BLaER1 (cell line): ENCODE measurements around the gene MGAT4B.

Experiments used
- H3K27ac ChIP-seq: shearing (Covaris generic); formaldehyde crosslinking; 2 replicates; pipeline ENCODE4 v1.8.1; 2022
- H3K27me3 ChIP-seq: shearing (Covaris generic); formaldehyde crosslinking; 2 replicates; pipeline ENCODE4 v1.8.1; 2022
- H3K36me3 ChIP-seq: shearing (Covaris generic); formaldehyde crosslinking; 2 replicates; pipeline ENCODE4 v1.8.1; 2022
- H3K4me1 ChIP-seq: shearing (Covaris generic); formaldehyde crosslinking; 2 replicates; pipeline ENCODE4 v1.8.1; 2022
- H3K4me2 ChIP-seq: shearing (Covaris generic); formaldehyde crosslinking; 2 replicates; pipeline ENCODE4 v1.8.1; 2022
- H3K4me3 ChIP-seq: shearing (Covaris generic); formaldehyde crosslinking; 2 replicates; pipeline ENCODE4 v1.8.1; 2022
- H3K9ac ChIP-seq: shearing (Covaris generic); formaldehyde crosslinking; 2 replicates; pipeline ENCODE4 v1.8.1; 2022
- H3K9me3 ChIP-seq: shearing (Covaris generic); formaldehyde crosslinking; 2 replicates; pipeline ENCODE4 v1.8.1; 2022
- H4K20me1 ChIP-seq: shearing (Covaris generic); formaldehyde crosslinking; 2 replicates; pipeline ENCODE4 v1.8.1; 2022
- Cebpa-rat ChIP-seq: shearing (Covaris generic); IDR thresholded peaks from 2 replicates; pipeline ENCODE4 v1.8.1; 2022

Gene MGAT4B

DNA sequence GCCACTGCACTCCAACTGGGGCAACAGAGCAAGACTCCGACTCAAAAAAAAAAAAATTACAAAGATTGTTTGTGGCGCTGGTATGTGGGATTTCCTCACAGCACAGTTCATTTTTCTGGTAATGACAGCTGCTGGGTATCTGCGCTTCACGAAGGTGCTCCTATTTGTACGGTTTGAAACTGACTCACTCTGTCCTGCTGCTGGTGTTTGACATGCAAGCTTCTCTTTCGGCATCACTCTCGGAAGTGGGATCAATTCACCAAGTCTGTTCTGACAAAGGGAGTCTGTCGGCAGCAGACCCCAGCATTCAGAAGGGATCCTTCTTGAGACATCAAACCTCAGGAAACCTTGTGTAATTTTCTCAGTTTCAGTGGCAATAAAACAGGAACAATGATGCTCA lies 47.7 kb downstream of the MGAT4B start:
- H3K27me3 ChIP-seq: no peaks in the 10 kb centered on the region
- no peak overlapping the region for H3K4me3 ChIP-seq
- H3K9ac ChIP-seq: no peak overlapping the region
- peaks cover 100% of the 10 kb centered on the region for H4K20me1 ChIP-seq
- no peak for TF ChIP-seq Cebpa-rat
- H3K4me2 ChIP-seq: no peak overlapping the region
- H3K36me3 ChIP-seq: peaks cover 23% of the 10 kb centered on the region
- H3K9me3 ChIP-seq: no peaks in the 10 kb centered on the region
- H3K4me1 ChIP-seq: peaks cover 62% of the 10 kb centered on the region
- no peak overlapping the region for H3K27ac ChIP-seq

DNA sequence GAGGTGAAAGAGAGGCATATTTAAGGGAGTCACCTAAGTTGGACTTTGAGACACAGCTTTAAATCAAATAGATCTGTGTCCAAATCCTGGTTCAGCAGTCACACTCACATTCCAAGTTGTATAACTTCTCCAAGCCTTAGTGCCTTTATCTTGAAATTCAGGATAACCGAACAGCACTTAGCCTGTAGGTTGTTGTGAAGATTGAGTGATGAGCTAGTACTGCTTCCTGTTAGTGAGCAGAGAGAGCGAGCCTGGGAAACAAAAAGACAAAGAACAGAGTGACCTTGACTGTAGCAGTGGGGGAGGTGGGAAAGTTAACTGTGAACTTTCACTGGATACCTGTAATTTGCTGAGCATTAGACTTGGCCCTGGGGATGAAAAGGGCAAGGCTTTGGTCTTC lies 51.6 kb downstream of the MGAT4B start:
- no peaks in the 10 kb centered on the region; the same call in 1 of the 2 replicates for H3K9me3 ChIP-seq
- H3K27me3 ChIP-seq: no peaks in the 10 kb centered on the region
- H3K4me2 ChIP-seq: peak overlapping the region; percentile 42; the same call in 1 of the 2 replicates
- H3K4me3 ChIP-seq: no peak overlapping the region
- peaks cover 36% of the 10 kb centered on the region for H3K4me1 ChIP-seq
- peaks cover 98% of the 10 kb centered on the region for H4K20me1 ChIP-seq
- H3K9ac ChIP-seq: no peak overlapping the region
- peaks cover 39% of the 10 kb centered on the region for H3K36me3 ChIP-seq
- TF ChIP-seq Cebpa-rat: no peak
- peak overlapping the region; percentile 26; the same call in 1 of the 2 replicates for H3K27ac ChIP-seq

DNA sequence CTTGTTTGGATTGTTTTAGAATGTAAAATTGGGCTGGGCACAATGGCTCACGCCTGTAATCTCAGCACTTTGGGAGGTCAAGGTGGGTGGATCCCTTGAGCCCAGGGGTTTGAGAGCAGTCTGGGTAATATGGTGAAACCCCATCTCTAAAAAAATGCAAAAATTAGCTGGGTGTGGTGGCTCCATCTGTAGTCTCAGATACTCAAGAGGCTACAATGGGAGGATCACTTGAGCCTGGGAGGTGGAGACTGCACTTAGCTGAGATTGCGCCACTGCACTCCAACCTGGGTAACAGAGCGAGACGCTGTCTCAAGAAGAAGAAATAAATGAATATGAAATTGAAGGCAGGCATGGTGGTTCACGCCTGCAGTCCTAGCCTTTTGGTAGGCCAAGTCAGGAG lies 52.7 kb downstream of the MGAT4B start:
- H3K27ac ChIP-seq: no peak overlapping the region
- peaks cover 98% of the 10 kb centered on the region for H4K20me1 ChIP-seq
- H3K4me3 ChIP-seq: no peak overlapping the region
- H3K36me3 ChIP-seq: peaks cover 46% of the 10 kb centered on the region
- H3K4me1 ChIP-seq: peaks cover 43% of the 10 kb centered on the region
- H3K27me3 ChIP-seq: no peaks in the 10 kb centered on the region
- peak overlapping the region; percentile 42 for H3K4me2 ChIP-seq
- no peaks in the 10 kb centered on the region; the same call in 1 of the 2 replicates for H3K9me3 ChIP-seq
- TF ChIP-seq Cebpa-rat: no peak
- H3K9ac ChIP-seq: no peak overlapping the region

DNA sequence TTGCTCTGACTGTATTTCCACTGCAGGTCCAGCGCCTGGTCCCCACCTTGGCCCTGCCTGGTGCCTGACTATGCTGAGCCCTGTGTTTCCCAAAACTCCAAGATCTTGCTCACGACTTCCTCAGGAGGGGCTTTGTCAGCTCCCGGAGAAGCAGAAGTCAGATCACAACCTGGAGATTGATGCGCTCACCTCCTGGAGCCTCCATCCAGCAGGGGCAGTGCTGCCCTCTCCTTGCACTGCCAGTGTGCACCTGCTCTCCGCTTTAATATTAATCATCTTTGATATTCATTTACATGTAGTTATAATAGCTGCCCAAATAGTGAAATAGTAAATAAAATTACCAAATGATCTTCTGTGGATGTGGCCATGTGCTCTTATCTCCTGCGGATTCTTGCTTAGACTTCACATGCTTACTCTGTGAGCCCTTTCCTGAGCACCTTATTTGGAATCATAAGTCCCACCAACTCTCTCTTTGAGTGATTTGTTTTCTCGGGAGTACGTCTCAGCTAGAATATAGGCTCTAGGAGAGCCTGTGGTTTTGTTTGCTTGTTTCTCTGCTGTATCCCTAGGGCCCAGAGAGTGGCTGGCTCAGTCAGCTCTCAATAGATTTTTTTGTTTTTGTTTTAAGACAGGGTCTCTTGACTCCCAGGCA lies 56.7 kb downstream of the MGAT4B start:
- Histone ChIP-seq H3K4me1 (peaks cover 27% of the 10 kb centered on the region), H3K4me2 (peak overlapping the region; percentile 23; the same call in 1 of the 2 replicates), H3K36me3 (peaks cover 75% of the 10 kb centered on the region), H3K27me3 (no peaks in the 10 kb centered on the region), H3K9ac (no peak overlapping the region), H3K27ac (no peak overlapping the region), H3K9me3 (peaks cover 6% of the 10 kb centered on the region; the same call in 1 of the 2 replicates), H3K4me3 (no peak overlapping the region), H4K20me1 (peaks cover 92% of the 10 kb centered on the region)
- no peak for TF ChIP-seq Cebpa-rat

DNA sequence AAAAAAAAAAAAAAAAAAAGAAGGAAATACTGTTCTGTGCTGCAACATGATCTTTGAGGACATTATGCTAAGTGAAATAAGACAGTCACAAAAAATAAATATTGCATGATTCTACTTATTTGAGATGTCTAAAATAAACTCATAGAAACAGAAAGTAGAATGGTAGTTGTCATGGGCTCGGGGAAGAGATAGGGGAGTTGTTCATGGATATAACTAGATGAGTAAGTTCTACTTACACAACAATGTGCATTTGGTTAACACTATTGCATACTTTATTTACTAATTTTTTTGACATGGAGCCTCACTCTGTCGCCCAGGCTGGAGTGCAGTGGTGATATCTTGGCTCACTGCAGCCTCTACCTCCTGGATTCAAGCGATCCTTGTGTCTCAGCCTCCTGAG lies 58.9 kb downstream of the MGAT4B start:
- peaks cover 11% of the 10 kb centered on the region for H3K4me1 ChIP-seq
- peaks cover 6% of the 10 kb centered on the region; the same call in 1 of the 2 replicates for H3K9me3 ChIP-seq
- H3K27ac ChIP-seq: no peak overlapping the region
- peaks cover 92% of the 10 kb centered on the region for H4K20me1 ChIP-seq
- no peak overlapping the region for H3K9ac ChIP-seq
- no peak overlapping the region for H3K4me2 ChIP-seq
- no peak overlapping the region for H3K4me3 ChIP-seq
- no peaks in the 10 kb centered on the region for H3K27me3 ChIP-seq
- peaks cover 82% of the 10 kb centered on the region for H3K36me3 ChIP-seq
- no peak for TF ChIP-seq Cebpa-rat
